H1 (cell line): Measurements from ENCODE around the gene AXIN2.

Source experiments
- CHD1 ChIP-seq: IDR thresholded peaks from 2 replicates; pipeline ENCODE4 v1.6.1; 2012; ENCODE audit warnings: low read depth, low read length, improper control_type of control experiment
- CREB1 ChIP-seq: IDR thresholded peaks from 2 replicates; pipeline ENCODE4 v1.6.1; 2012; ENCODE audit warnings: inconsistent platforms
- CTCF ChIP-seq, 3 experiments: IDR thresholded peaks; 1 replicate in 2 of 3; 2 replicates in 1 of 3; pipeline versions ENCODE4 v1.5.1 to v1.6.1; 2011; ENCODE audit warnings: low read length in 3 of 3, mild to moderate bottlenecking in 3 of 3, inconsistent platforms in 2 of 3, low read depth in 1 of 3, moderate library complexity in 1 of 3; ENCODE audit not compliant: insufficient read depth in 1 of 3; ENCODE audit errors: control extremely low read depth in 1 of 3
- EGR1 ChIP-seq: IDR thresholded peaks from 2 replicates; pipeline ENCODE4 v1.6.1; 2011; ENCODE audit warnings: low read depth, low read length, borderline replicate concordance
- KDM1A ChIP-seq: fragments of 200-600, 300-600 bp; sonication (generic); IDR thresholded peaks from 2 replicates; pipeline ENCODE4 v1.7.1; 2016; ENCODE audit warnings: mild to moderate bottlenecking, low read length, borderline replicate concordance
- POLR2A ChIP-seq, 2 experiments: IDR thresholded peaks; 1 replicate in 1 of 2; 2 replicates in 1 of 2; pipeline ENCODE4 v1.6.1; 2011; ENCODE audit warnings: low read depth in 2 of 2, low read length in 2 of 2, mild to moderate bottlenecking in 2 of 2; ENCODE audit errors: control extremely low read depth in 1 of 2
- POLR2AphosphoS5 ChIP-seq: IDR thresholded peaks from 2 replicates; pipeline ENCODE4 v1.6.1; 2011; ENCODE audit warnings: low read depth, low read length
- RAD21 ChIP-seq, 2 experiments: IDR thresholded peaks in 1 of 2; conservative IDR thresholded peaks in 1 of 2; 2 replicates each; pipeline ENCODE4 v1.6.1; 2011; ENCODE audit warnings: low read depth in 2 of 2, low read length in 2 of 2, improper control_type of control experiment in 1 of 2, inconsistent platforms in 1 of 2, mild to moderate bottlenecking in 1 of 2, moderate library complexity in 1 of 2
- RFX5 ChIP-seq: IDR thresholded peaks from 2 replicates; pipeline ENCODE4 v1.6.1; 2011; ENCODE audit warnings: low read depth, low read length, improper control_type of control experiment, borderline replicate concordance
- SP4 ChIP-seq: IDR thresholded peaks from 2 replicates; pipeline ENCODE4 v1.6.1; 2012; ENCODE audit warnings: low read length, inconsistent platforms
- TF ChIP-seq, protein P1 (sequence below): IDR thresholded peaks from 2 replicates; pipeline ENCODE4 v1.6.1; 2011; ENCODE audit warnings: low read depth, mild to moderate bottlenecking, low read length; ENCODE audit not compliant: insufficient read depth

- no peak for TF ChIP-seq CREB1
- TF ChIP-seq CTCF (IDR thresholded peaks at IDR 0.05; ENCODE audit: control extremely low read depth in 1 of 3, insufficient read depth in 1 of 3, low read depth in 1 of 3, low read length in 3 of 3), result no peak
- no peak for TF ChIP-seq KDM1A
- no peak for TF ChIP-seq RFX5
- TF ChIP-seq, protein P1, sequence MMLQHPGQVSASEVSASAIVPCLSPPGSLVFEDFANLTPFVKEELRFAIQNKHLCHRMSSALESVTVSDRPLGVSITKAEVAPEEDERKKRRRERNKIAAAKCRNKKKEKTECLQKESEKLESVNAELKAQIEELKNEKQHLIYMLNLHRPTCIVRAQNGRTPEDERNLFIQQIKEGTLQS, result no peak
- no peak for TF ChIP-seq EGR1
- no peak for TF ChIP-seq POLR2A (IDR thresholded peaks at IDR 0.05; ENCODE audit: control extremely low read depth in 1 of 2, low read depth in 2 of 2, low read length in 2 of 2)
- no peak for TF ChIP-seq RAD21 (IDR thresholded peaks at IDR 0.05 in 1 of 2, conservative IDR thresholded peaks at IDR 0.05 in 1 of 2; ENCODE audit: low read depth in 2 of 2, low read length in 2 of 2)
- TF ChIP-seq CHD1, result no peak
- no peak for TF ChIP-seq SP4
- TF ChIP-seq POLR2AphosphoS5, result no peak
Observed at GRCh38 chr17:65487161-65487560, 74.3 kb downstream of the AXIN2 start.
